DND-41 (cell line): ENCODE measurements around the gene NDUFS7.

ENCODE experiments used
- ATAC-seq: fragments of 200-7000 bp; cut with Tn5 transposase; 3 replicates; pipeline ENCODE4 v1.9.1; 2021; ENCODE audit warnings: low read depth; ENCODE audit not compliant: insufficient read depth
- DNase-seq: peaks from one replicate; pipeline ENCODE4 v3.0.0-alpha.2; 2020
- H2AFZ ChIP-seq: 2 replicates; pipeline ENCODE4 v1.6.0; 2012; ENCODE audit warnings: low read depth, low read length
- H3K27ac ChIP-seq: 2 replicates; pipeline ENCODE4 v1.5.1; 2012; ENCODE audit warnings: low read length, inconsistent platforms
- H3K27me3 ChIP-seq: fragments of 200-600 bp; sonication (generic); 2 replicates; pipeline ENCODE4 v1.6.0; 2012; ENCODE audit warnings: low read length, mild to moderate bottlenecking, inconsistent platforms; ENCODE audit not compliant: insufficient read depth, poor library complexity
- H3K36me3 ChIP-seq: 2 replicates; pipeline ENCODE4 v1.5.1; 2012; ENCODE audit warnings: low read length, inconsistent platforms; ENCODE audit not compliant: insufficient read depth
- H3K4me1 ChIP-seq: 2 replicates; pipeline ENCODE4 v1.5.1; 2012; ENCODE audit warnings: mild to moderate bottlenecking, low read length; ENCODE audit not compliant: insufficient read depth
- H3K4me2 ChIP-seq: 2 replicates; pipeline ENCODE4 v1.6.0; 2012; ENCODE audit warnings: mild to moderate bottlenecking, moderate library complexity, low read length, inconsistent platforms; ENCODE audit not compliant: insufficient read depth
- H3K4me3 ChIP-seq, 2 experiments: fragments of 200-600 bp in 1 of 2; shearing (Covaris generic) in 1 of 2; 2 replicates each; pipeline ENCODE4 v1.5.1; 2012 to 2016; ENCODE audit warnings: inconsistent platforms in 2 of 2, low read length in 2 of 2, mild to moderate bottlenecking in 2 of 2, low read depth in 1 of 2, moderate library complexity in 1 of 2
- H3K79me2 ChIP-seq: 2 replicates; pipeline ENCODE4 v1.6.0; 2012; ENCODE audit warnings: low read length, inconsistent platforms; ENCODE audit not compliant: insufficient read depth
- H3K9ac ChIP-seq: 2 replicates; pipeline ENCODE4 v1.6.0; 2012; ENCODE audit warnings: low read depth, mild to moderate bottlenecking, inconsistent platforms, low read length, moderate library complexity
- H3K9me3 ChIP-seq: 2 replicates; pipeline ENCODE4 v1.5.1; 2012; ENCODE audit warnings: low read length, moderate library complexity, mild to moderate bottlenecking, inconsistent platforms; ENCODE audit not compliant: insufficient read depth, severe bottlenecking
- H4K20me1 ChIP-seq: 2 replicates; pipeline ENCODE4 v1.6.0; 2012; ENCODE audit warnings: low read length; ENCODE audit not compliant: insufficient read depth
- CTCF ChIP-seq: IDR thresholded peaks from 2 replicates; pipeline ENCODE4 v1.5.1; 2012; ENCODE audit warnings: borderline replicate concordance, low read length, moderate library complexity, mild to moderate bottlenecking; ENCODE audit not compliant: poor library complexity, severe bottlenecking; ENCODE audit errors: extremely low read depth
- EZH2 ChIP-seq: IDR thresholded peaks from 3 replicates; pipeline ENCODE4 v1.6.1; 2012; ENCODE audit warnings: borderline replicate concordance, low read depth, mild to moderate bottlenecking, moderate library complexity, low read length, inconsistent platforms; ENCODE audit not compliant: severe bottlenecking

The NDUFS7 gene

GRCh38 chr19:1441677-1442438 lies 58.2 kb downstream of the NDUFS7 start:
- Histone ChIP-seq H2AFZ (no peak overlapping the region), H3K27ac (no peak overlapping the region), H3K9ac (no peak overlapping the region), H3K27me3 (no peaks in the 10 kb centered on the region), H4K20me1 (peaks cover 57% of the 10 kb centered on the region), H3K4me3 (no peak overlapping the region), H3K4me2 (no peak overlapping the region), H3K36me3 (peaks cover 39% of the 10 kb centered on the region), H3K9me3 (no peaks in the 10 kb centered on the region), H3K79me2 (peaks cover 37% of the 10 kb centered on the region), H3K4me1 (peaks cover 36% of the 10 kb centered on the region)
- TF ChIP-seq EZH2, result no peak
- TF ChIP-seq CTCF, result no peak
- no peak for ATAC-seq
- no peak for DNase-seq
